Activated CD4-positive, alpha-beta T cell treated with anti-CD3 and anti-CD28 coated beads, Interleukin-2, Interleukin-4, amounts not matched to agents 100 ng/mL and 50 ng/mL, durations not matched to agents 16 hours and 8 hours (primary cell): ENCODE data around the gene DES.

Experiments used
- DNase-seq: peaks from one replicate; pipeline ENCODE4 v3.0.0-alpha.2; 2020; ENCODE audit warnings: low spot score

DES gene

GRCh38 chr2:219453671-219454590 is 35.8 kb downstream of the DES start:
- DNase-seq = no peak

- DNase-seq = no peak
Measured at GRCh38 chr2:219455581-219455980, 37.4 kb downstream of the DES start.

- DNase-seq = no peak
Measured at GRCh38 chr2:219457784-219458369, 39.7 kb downstream of the DES start.

GRCh38 chr2:219458996-219459395 is 40.8 kb downstream of the DES start:
- no peak for DNase-seq

GRCh38 chr2:219459460-219460311 is 41.5 kb downstream of the DES start:
- peak; percentile 38 for DNase-seq

GRCh38 chr2:219460424-219460926 is 42.3 kb downstream of the DES start:
- DNase-seq = no peak

GRCh38 chr2:219461047-219461514 is 42.9 kb downstream of the DES start:
- peak; percentile 8 for DNase-seq

GRCh38 chr2:219461669-219462068 is 43.5 kb downstream of the DES start:
- no peak for DNase-seq

- DNase-seq = no peak
Measured at GRCh38 chr2:219462349-219462748, 44.2 kb downstream of the DES start.

- DNase-seq = no peak
Measured at GRCh38 chr2:219464286-219465032, 46.3 kb downstream of the DES start.

GRCh38 chr2:219465659-219466561 is 47.7 kb downstream of the DES start:
- no peak for DNase-seq

- DNase-seq = no peak
Measured at GRCh38 chr2:219466816-219467735, 48.9 kb downstream of the DES start.

GRCh38 chr2:219467736-219468075 is 49.5 kb downstream of the DES start:
- no peak for DNase-seq

GRCh38 chr2:219468410-219469185 is 50.4 kb downstream of the DES start:
- no peak for DNase-seq

GRCh38 chr2:219469186-219469724 is 51.1 kb downstream of the DES start:
- no peak for DNase-seq

GRCh38 chr2:219470429-219470828 is 52.3 kb downstream of the DES start:
- DNase-seq = no peak

- no peak for DNase-seq
Measured at GRCh38 chr2:219471476-219472371, 53.5 kb downstream of the DES start.
